KG1 (cell line): ENCODE results near the gene GPR146.
"Not testable (repeated sequence)": the region's sequence is repeated elsewhere in the genome, so short reads cannot be mapped to it uniquely, and the experiment has no call there.

Experiments used
- DNase-seq: peaks from one replicate; lab custom pipeline; 2025; lab: John Stamatoyannopoulos, UW

The GPR146 gene

DNA sequence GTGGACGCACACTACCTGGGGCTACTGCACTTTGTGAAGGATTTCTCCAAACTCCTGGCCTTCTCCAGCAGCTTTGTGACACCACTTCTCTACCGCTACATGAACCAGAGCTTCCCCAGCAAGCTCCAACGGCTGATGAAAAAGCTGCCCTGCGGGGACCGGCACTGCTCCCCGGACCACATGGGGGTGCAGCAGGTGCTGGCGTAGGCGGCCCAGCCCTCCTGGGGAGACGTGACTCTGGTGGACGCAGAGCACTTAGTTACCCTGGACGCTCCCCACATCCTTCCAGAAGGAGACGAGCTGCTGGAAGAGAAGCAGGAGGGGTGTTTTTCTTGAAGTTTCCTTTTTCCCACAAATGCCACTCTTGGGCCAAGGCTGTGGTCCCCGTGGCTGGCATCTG, 14.0 kb downstream of the GPR146 start:
- DNase-seq, result no peak

DNA sequence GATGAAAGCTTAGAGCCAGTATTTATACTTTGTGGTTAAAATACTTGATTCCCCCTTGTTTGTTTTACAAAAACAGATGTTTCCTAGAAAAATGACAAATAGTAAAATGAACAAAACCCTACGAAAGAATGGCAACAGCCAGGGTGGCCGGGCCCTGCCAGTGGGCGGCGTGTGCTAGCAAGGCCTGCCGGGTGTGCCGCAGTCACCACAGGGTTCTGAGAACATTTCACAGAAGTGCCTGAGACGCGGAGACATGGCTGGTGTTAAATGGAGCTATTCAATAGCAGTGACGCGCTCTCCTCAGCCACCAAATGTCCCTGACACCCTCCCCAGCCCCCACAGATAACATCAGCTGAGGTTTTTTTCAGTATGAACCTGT, 14.5 kb downstream of the GPR146 start:
- DNase-seq, result no peak

DNA sequence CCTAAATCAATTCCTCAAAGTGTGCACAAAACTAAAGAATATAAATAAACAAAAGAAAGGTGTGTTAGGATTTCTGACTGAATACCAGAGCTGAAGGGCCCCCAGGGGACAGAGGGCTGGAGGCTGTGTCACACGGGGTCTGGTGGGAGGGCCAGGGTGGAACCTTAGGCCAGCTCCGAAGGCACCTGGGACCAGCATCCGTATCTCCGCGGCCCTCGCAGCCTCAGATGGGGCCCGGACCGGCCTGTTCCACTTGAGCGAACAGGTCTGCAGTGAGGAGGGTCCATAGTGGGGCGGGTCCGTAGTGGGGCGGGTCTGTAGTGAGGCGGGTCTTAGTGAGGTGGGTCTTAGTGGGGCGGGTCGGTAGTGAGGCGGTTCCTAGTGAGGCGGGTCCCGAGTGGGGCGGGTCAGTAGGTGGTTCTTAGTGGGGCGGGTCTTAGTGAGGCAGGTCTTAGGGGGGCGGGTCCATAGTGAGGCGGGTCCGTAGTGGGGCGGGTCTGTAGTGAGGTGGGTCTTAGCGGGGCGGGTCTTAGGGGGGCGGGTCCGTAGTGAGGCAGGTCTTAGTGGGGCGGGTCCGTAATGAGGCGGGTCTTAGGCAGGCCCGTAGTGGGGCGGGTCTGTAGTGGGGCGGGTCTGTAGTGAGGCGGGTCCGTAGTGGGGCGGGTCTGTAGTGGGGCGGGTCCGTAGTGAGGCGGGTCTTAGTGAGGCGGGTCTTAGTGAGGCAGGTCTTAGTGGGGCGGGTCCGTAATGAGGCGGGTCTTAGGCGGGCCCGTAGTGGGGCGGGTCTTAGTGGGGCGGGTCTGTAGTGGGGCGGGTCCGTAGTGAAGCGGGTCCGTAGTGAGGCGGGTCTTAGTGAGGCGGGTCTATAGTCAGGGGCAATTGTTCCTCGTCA, 15.1 kb downstream of the GPR146 start:
- DNase-seq, result no peak

DNA sequence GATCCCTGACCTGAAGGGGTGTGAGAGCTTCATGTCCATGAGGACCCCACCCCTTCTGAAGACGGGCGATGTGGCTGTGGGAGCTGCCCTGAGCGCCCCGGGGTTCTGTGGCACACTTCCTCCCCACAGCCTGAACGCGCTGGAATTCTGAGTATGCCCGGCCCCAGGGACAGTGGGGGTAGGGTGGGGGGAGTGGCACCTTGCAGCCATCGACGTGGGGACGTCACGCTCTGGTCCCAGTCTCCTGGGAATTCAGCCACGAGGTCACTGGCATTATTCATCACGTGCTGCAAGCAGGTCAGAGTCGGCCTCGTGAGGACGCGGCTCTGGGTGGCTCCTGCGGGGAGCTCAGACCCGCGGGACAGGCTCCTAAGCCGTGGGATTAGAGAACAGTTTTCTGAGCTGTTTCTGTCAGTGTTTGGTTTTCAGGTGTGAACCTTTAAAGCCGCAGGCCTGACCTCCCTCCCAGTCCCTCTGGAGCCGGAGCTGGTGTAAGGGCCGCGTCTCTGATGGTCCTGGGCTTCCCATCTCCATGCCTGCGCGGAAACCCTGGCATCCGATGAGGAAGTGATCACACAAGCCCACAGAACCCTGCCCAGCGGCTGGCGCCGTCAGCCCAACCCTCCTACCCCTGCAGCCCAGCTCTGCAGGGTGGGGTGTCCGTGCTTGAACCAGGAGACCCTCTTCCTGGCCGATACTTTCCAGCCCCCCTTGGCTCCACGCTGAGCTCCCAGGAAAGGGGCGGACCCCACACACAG, 16.1 kb downstream of the GPR146 start:
- no peak for DNase-seq

DNA sequence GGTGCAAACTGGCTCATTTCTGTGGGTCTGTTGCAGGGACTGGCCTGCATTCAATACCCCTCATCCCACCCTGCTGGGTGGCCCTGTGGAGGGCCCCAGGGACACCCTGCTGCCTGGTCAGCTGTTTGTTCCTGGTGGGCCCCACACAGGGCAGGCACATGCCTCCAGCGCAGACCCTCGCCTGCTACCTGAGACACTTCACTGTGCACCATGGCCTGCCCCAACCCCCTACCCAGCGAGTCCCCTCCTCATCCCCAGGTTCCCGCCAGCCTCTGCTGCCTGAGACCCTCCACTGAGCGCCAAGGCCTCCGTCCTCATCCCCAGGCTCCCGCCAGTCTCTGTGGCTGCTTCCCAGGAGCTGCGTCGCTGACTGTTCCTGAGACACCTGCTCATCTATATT, 16.8 kb downstream of the GPR146 start:
- DNase-seq, result no peak

DNA sequence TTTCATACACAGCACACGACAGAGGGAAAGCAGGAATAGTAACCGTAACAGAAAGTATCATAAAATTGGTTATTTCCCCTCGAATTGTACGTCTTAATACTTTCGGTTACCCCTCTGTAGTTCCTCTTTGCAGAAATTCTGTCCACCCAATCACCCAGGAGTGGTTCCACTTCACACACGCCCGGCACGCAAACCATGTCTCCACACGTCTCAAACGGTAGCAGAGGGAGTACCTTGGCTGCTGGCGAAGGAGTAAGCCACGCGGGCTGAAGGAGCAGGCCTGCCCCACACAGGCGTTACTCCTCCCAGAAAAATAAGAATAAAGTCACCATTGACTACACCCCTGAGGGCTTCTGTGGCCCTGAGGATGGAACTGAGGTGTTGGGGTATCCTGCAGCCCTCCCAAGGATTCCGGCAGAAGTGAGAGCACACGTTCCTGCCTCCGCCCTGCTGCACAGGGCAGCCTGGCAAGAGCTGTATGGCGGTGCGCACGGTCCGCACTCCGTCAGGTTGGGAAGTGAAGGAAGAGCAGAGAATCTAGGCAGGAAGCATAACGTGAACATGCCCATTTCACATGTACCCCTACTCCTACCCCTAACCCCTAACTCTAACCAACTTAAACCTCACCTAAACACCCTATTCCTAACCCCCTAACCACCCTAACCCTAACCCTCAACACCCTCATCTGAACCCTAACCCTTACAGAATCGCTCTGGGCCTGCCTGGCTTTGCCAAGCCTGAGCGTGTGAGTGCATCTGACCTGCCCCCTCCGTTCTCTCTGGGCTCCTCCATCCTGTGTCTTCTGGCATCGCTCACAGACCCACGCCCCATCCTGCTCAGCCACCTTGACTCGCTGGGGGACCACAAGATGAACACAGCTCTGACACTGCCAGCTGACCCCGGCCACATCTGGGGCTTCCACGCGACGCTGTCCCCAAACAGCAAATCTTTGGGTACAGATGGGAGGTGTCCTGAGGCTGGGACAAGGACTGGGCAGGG, 18.2 kb downstream of the GPR146 start:
- no peak for DNase-seq

DNA sequence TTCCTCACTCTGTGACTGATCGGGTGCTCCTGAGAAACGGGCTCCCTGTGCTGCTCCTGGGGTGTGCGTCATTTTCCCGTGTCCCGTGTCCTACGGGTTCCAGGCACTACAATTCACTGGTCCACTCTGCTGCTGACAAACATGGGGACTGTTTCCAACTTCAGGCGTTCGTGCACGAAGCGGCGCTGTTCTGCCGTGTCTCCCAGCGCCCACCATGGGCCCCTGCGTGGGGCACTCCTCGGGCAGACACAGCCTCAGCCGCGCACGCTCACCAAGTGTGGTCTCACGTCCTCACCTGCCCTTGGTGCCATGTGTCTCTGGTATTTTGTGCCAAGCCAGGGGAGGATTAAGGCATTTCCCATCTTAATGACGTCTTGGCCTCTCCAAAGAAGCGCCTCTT, 19.0 kb downstream of the GPR146 start:
- DNase-seq, result no peak

DNA sequence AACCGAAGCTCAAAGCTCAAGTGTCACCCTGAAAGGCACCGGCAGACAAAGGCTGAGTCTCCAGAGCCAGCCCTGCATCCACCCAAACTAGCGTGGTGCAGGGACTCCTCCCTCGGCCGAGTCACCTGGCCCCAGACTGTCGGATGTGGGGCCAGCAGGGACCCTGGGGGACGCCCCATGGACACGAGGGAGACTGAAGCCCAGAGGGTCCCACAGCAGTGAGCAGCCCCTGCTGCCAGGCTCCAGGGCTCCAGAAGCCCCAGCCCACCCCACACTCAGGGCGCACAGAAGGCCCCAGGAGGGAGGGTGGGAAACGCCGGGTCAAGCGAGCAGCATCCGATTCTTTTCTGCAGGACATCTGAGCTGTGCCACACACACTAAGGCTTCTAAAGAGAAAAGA, 20.2 kb downstream of the GPR146 start:
- DNase-seq, result no peak

DNA sequence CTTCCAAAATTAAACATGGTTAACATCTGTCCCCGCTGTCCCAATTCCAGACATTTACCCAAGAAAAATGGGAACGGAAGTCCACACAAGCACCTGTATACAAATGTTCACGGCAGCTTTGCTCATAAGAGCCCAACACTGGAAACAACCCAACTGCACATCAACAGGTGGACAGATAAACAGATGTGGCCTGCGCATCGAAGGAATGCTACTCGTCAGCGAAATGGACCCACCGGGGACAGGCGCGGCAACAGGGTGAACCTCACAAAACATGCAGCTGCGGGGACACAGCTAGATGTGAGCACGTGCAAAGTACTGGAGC, 20.9 kb downstream of the GPR146 start:
- DNase-seq, result no peak

DNA sequence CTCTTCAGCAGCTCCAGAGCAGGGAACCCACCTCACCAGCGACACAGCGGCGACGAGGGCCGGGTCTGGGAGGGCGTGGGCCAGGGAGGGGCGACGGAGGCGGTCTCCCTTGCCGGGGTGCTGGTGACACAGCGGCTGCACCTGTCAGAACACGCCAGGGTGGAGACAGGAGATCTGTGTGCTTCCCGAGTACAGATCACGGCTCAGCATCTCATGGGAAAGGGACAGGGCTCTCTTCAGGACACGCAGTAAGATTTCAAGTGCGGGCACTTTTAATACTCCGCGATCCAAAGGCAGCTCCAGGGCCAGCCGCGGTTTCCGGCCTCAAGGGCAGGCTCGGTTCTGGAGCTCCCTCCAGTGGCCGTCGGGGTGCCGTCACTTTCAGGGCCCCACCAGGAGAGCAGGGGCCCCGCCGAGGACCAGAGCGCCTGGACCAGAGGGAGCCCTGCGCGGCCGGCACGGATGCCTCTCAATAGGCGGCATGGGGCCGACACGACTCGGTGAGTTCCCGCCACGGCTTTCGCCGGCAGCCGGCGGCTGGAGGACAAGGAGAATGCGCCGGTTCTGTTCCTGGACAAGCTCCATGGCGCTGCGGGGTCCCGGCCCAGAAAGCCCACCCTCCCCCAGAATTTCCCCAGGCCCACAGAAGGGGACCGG, 21.4 kb downstream of the GPR146 start:
- peak; percentile 36 for DNase-seq

DNA sequence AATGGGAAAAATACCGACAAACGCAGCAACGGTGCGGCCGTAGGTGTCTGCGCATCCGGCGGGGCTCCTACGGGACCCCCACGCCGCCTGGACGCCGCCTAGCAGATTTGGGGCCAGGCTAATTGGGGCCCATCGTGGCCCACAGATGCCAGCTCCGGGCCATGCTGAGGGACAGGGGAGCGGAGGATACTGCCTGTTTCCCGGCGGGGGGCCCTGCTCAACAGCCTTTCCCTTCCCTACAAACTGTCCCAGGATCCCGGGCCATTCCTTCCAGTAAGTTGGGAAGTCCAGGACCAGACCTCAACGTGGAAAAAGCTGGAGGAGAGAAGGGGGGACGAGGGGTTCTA, 21.9 kb downstream of the GPR146 start:
- no peak for DNase-seq

DNA sequence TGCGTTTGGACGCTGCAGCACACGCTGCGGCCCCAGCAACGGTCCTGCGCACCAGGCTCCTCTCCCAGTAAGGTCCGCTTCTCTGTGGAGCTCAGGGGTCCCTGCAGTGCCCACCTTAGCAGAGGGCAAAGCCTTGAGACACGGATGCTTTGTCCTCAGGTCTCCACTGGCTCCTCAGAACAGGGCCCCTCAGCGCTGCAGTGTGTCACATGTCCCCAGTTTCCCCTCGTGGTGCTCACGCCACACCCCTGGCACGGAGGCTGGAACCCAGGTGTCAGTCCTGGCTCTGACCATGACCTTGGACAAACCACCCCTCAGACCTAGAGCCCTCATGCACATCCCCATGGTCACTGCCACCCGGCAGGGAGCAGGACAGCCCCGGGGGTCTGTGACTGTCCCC, 23.7 kb downstream of the GPR146 start:
- DNase-seq, result no peak

DNA sequence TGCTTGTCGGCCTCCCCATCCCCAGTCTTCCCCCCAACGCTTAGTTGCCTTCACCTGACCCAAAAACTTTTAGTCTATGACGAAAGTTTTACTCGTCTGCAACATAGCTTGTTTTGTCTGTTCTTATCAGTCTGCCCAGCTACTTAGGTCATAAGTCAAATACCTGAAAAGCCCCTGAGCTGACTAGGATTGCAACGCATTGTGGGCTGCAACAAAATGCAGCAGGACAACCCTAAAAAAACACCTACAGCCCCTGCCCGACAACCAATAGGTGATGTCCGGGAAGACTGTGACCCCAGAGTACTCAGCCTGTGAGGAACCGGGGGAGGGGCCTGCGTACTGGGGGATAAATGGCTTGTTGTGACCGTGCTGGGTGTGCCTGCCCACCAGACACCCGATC, 24.3 kb downstream of the GPR146 start:
- DNase-seq, result no peak

DNA sequence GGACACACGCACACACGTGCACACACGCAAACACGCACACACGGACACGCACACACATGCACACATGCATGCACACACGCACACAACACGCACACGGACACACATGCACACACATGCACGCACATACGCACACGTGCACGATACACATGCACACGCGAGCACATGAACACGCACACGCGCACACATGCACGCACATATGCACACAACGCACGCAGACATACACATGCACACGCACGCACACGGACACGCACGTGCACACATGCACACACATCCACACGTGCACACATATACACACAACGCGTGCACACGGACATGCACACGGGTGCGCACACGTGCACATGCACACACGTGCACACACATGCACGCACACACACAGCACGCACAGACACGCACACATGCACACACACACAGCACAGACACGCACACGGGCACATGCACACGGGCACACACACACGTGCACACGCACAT, 26.2 kb downstream of the GPR146 start:
- DNase-seq, result no peak

DNA sequence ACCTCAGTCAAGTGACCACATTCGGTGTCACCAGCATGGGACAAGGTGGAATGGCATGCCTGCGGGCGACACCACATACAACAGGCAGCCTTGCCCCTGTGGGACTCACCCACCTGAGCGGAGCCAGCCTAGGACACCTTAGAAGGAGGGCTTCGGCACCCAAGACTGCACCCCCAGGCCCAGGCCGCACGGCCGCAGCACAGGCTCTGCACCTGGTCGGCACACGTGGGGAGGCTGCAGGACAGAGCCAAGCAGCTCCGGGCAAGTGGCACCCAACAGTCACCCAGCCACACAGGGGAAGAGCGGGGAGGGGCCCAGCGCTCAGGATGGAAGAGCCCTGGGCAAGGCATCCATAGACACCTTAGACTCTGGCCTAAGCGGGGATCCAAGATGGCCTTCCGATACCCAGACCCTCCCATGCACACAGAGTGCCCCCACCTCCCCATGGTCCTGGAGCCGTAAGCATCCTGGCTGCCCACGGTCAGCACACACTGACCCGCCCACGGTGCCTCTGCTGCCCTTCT, 27.4 kb downstream of the GPR146 start:
- no peak for DNase-seq

DNA sequence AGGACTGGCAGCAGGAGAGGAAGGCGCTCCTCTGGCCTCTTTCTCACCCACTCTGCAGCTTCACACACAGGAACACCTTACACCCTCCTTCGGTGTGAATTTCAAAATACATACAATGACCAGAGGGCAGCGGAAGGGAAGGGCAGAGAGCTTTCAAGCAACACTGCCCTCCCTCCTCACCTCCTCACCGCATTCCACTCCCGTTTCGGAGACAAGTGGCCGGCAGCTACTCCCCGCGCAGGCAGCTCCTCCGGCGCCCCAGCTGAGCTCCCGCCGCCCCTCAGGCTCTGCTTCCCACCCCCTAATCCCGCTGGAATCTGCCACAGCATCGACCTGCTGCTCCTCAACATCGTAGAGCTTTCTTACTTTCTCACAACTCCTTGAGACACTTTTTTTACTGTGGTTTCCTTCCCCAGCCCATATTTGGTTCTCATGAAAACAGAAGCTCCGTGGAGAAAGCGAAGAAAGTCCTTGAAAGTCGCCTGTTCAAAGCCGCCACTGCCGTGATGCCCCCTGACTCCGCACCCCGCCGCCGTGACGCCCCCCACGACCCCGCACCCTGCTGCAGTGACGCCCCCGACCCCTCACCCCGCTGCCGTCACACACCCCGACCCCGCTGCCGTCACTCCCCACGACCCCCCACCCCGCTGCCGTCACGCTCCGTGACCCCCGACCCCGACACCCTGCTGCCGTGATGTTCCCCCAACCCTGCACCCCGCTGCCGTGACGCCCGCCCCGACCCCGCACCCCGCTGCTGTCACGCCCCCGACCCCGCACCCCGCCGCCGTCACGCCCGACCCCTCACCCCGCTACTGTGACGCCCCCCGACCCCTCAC, 29.0 kb downstream of the GPR146 start:
- DNase-seq, result no peak

DNA sequence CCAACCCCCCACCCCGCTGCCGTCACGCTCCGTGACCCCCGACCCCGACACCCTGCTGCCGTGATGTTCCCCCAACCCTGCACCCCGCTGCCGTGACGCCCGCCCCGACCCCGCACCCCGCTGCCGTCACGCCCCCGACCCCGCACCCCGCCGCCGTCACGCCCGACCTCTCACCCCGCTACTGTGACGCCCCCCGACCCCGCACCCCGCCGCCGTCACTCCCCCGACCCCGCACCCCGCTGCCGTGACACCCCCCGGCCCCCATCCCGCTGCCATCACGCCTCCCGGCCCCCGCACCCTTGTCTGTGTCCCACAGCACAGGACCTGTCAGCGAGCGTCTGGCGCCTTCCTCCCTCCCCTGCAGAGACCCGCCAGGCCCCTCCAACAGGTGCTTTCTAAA, 29.7 kb downstream of the GPR146 start:
- DNase-seq, result not testable (repeated sequence)

DNA sequence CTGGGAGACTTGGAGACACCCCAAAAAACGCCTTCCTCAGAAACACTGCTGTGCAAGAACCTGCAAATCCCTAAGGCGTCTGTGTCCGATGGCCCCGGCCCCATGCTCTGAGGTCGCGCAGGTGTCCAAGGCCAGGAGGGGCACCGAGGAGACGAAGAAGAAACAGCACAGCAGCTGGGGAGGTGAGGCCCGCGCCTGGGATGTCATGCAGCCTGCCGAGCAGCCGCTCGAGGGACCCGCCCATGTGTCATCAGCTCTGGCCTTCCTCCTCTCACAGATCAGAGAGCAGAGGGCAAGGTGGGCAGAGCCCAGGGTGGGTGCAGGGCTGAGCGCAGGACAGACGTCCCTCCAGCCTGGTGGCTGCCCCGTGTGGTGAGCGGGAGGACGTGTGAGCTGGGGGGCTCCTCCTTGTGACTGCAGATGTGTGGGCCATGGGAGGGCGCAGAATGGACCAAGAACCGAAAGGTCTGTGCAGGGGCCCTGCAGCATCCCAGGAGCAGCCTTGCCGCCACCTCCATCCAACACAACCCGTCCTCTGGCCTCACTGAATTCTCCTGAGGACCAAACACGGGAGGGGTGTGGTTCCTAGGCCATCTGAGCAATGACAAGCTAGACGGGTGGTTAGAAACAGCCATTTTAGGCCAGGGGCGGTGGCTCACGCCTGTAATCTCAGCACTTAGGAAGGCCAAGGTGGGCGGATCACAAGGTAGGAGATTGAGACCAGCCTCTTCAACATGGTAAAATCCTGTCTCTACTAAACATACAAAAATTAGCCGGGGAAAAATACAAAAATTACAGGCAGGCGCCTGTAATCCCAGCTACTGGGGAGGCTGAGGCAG, 30.5 kb downstream of the GPR146 start:
- no peak for DNase-seq

DNA sequence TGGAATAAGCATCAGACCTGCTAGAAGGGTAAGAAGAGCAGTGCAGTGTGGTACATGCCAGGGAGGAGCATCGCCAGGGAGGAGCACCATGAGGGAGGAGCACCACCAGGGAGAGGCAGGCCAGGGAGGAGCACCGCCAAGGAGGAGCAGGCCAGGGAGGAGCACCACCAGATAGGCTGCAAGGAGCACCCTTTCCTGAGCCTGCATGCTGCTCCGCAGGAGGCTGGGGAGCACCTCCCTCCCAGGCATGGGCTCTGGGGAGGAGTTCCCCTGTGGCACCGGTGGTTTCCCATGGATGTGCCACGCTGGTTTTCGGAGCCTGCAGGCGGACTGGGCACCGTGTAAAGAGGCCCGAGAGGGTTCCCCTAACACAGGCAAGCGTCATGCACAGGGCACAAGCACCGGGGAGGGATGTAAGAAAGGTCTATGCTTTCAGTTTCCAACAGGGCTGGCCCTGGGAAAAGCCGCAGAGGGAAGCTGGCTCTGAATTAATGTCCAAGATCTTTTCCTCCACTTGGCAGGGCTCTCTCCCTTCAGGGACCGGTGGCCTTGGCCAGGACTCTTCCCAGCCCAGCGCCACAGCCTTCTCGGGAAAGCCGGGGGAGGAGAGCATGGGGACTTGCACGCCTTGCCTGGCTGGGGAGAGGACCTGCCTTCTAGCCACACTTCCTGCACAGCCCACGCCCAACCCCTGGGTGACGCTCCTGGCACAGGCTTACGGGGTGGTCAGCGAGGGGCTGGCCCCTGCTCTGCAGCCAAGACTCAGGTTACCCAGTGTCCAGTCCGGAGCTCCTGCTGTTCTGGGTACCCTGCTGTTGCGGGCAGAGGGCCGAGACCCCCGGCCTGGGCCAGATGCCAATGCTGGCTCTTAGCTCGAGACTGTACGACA, 32.1 kb downstream of the GPR146 start:
- DNase-seq, result no peak
